ENCODE measurements around the gene ADAM12.

ADAM12 gene

DNA sequence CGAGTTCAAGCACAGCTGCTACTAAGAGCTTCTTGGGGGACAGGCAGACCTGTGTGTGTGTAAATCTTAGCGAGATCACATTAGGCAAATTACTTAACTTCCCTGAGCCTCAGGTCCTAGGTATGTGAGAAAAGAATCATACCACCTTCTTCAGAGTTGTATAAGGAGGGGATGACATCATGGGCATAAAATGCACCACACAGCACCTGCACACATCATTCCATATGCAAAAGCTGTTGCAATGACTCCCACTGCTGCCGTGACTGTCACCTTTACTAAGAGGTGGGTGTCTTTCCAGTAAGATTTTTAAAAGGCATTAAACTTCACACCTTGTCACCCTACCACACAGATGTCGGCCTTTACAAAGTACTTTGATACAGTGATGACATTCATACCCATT, 345.9 kb downstream of the ADAM12 start:
- H3F3A ChIP-seq (ENCODE audit: insufficient read depth, low read length), result no peaks in the 10 kb centered on the region
- H3K4me3 ChIP-seq (ENCODE audit: low read length), result no peak overlapping the region
- H3K9me2 ChIP-seq (replicated peaks; ENCODE audit: insufficient read depth, low read length), result no peaks in the 10 kb centered on the region
- TF ChIP-seq EZH2phosphoT487 (IDR thresholded peaks at IDR 0.05; ENCODE audit: low read length) (no peak), EZH2 (optimal IDR thresholded peaks at IDR 0.05; ENCODE audit: low read depth, low read length) (no peak)
- TF ChIP-seq, protein P1, sequence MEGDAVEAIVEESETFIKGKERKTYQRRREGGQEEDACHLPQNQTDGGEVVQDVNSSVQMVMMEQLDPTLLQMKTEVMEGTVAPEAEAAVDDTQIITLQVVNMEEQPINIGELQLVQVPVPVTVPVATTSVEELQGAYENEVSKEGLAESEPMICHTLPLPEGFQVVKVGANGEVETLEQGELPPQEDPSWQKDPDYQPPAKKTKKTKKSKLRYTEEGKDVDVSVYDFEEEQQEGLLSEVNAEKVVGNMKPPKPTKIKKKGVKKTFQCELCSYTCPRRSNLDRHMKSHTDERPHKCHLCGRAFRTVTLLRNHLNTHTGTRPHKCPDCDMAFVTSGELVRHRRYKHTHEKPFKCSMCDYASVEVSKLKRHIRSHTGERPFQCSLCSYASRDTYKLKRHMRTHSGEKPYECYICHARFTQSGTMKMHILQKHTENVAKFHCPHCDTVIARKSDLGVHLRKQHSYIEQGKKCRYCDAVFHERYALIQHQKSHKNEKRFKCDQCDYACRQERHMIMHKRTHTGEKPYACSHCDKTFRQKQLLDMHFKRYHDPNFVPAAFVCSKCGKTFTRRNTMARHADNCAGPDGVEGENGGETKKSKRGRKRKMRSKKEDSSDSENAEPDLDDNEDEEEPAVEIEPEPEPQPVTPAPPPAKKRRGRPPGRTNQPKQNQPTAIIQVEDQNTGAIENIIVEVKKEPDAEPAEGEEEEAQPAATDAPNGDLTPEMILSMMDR (IDR thresholded peaks at IDR 0.05; ENCODE audit: low read length), result no peak
- H3K27ac ChIP-seq (ENCODE audit: low read length), result no peak overlapping the region
- H3K4me1 ChIP-seq (ENCODE audit: low read length), result no peaks in the 10 kb centered on the region
- no peaks in the 10 kb centered on the region for H3K36me3 ChIP-seq (replicated peaks; ENCODE audit: insufficient read depth, low read length)
- H3K9me3 ChIP-seq (replicated peaks; ENCODE audit: insufficient read depth, low read length), result no peaks in the 10 kb centered on the region
- no peaks in the 10 kb centered on the region; the same call in 1 of the 2 replicates for H3K27me3 ChIP-seq (replicated peaks; ENCODE audit: insufficient read depth, low read length)
- H3K9ac ChIP-seq (ENCODE audit: low read length), result peak overlapping the region; percentile 31; the same call in 1 of the 2 replicates
- no peaks in the 10 kb centered on the region for H4K20me1 ChIP-seq (ENCODE audit: insufficient read depth, low read length)
- H3K79me2 ChIP-seq (ENCODE audit: low read length), result no peaks in the 10 kb centered on the region
- no peak for DNase-seq
- peak overlapping the region; percentile 27; the same call in 1 of the 2 replicates for H3K4me2 ChIP-seq (ENCODE audit: low read depth, low read length)
- peak overlapping the region; percentile 23; the same call in 1 of the 2 replicates for H2AFZ ChIP-seq (ENCODE audit: low read length)

DNA sequence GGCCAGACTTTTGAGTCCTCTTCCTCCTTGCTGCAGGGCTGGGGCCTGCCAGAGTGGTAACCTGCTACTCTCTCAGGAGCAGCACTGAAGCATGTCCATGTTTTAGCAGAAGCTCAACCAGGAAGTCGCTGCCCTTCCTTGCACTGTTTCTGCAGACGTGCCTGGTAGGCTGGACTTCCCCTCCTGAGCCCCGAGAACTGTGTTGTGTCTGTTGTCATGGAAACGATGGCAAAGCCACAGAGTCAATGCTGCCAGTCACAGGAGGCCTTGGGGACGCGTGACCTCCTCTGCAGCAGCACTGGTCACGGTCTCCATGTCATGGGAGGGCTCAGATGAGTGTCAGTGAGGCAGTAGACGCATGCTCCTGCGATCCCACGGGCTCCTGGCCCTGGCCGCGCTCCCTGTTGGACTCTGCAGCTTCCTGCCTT, 346.5 kb downstream of the ADAM12 start:
- no peaks in the 10 kb centered on the region for H3K79me2 ChIP-seq (ENCODE audit: low read length)
- no peaks in the 10 kb centered on the region for H4K20me1 ChIP-seq (ENCODE audit: insufficient read depth, low read length)
- no peaks in the 10 kb centered on the region for H3K4me1 ChIP-seq (ENCODE audit: low read length)
- TF ChIP-seq EZH2 (optimal IDR thresholded peaks at IDR 0.05; ENCODE audit: low read depth, low read length), result no peak
- TF ChIP-seq, protein P1 (IDR thresholded peaks at IDR 0.05; ENCODE audit: low read length), result no peak
- TF ChIP-seq EZH2phosphoT487 (IDR thresholded peaks at IDR 0.05; ENCODE audit: low read length), result no peak
- H3F3A ChIP-seq (ENCODE audit: insufficient read depth, low read length), result no peaks in the 10 kb centered on the region
- no peaks in the 10 kb centered on the region for H3K9me3 ChIP-seq (replicated peaks; ENCODE audit: insufficient read depth, low read length)
- no peaks in the 10 kb centered on the region; the same call in 1 of the 2 replicates for H3K27me3 ChIP-seq (replicated peaks; ENCODE audit: insufficient read depth, low read length)
- DNase-seq, result peak; percentile 86
- peak overlapping the region; percentile 23; the same call in 1 of the 2 replicates for H2AFZ ChIP-seq (ENCODE audit: low read length)
- H3K36me3 ChIP-seq (replicated peaks; ENCODE audit: insufficient read depth, low read length), result no peaks in the 10 kb centered on the region
- H3K4me3 ChIP-seq (ENCODE audit: low read length), result no peak overlapping the region
- peak overlapping the region; percentile 27; the same call in 1 of the 2 replicates for H3K4me2 ChIP-seq (ENCODE audit: low read depth, low read length)
- H3K9ac ChIP-seq (ENCODE audit: low read length), result peak overlapping the region; percentile 31; the same call in 1 of the 2 replicates
- H3K27ac ChIP-seq (ENCODE audit: low read length), result no peak overlapping the region
- no peaks in the 10 kb centered on the region for H3K9me2 ChIP-seq (replicated peaks; ENCODE audit: insufficient read depth, low read length)

DNA sequence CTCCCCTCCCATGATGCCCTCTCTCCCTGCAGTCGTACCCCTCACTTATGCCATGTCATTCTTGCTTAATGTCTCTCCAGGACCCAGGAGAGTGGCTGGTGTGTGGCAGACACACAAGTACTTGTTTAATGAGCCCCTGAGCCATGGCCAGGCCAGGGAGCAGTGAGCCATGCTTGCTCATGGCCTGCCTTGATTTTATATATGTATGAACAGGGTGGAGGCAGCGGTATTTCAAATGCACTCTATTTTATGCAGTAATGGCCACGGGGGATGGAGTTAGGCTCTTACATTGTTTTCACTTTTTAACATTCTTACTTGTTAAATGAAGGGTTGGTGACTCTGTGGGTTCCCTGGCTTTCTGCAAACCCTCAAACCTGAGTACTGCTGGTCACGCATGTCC, 347.2 kb downstream of the ADAM12 start:
- DNase-seq, result no peak
- no peaks in the 10 kb centered on the region for H3K9me2 ChIP-seq (replicated peaks; ENCODE audit: insufficient read depth, low read length)
- no peak overlapping the region for H3K27ac ChIP-seq (ENCODE audit: low read length)
- H3K9ac ChIP-seq (ENCODE audit: low read length), result no peak overlapping the region
- no peaks in the 10 kb centered on the region for H3F3A ChIP-seq (ENCODE audit: insufficient read depth, low read length)
- H3K4me2 ChIP-seq (ENCODE audit: low read depth, low read length), result no peak overlapping the region
- no peaks in the 10 kb centered on the region for H3K4me1 ChIP-seq (ENCODE audit: low read length)
- no peaks in the 10 kb centered on the region for H3K36me3 ChIP-seq (replicated peaks; ENCODE audit: insufficient read depth, low read length)
- no peaks in the 10 kb centered on the region; the same call in 1 of the 2 replicates for H3K27me3 ChIP-seq (replicated peaks; ENCODE audit: insufficient read depth, low read length)
- TF ChIP-seq, protein P1 (IDR thresholded peaks at IDR 0.05; ENCODE audit: low read length), result no peak
- no peak for TF ChIP-seq EZH2phosphoT487 (IDR thresholded peaks at IDR 0.05; ENCODE audit: low read length)
- TF ChIP-seq EZH2 (optimal IDR thresholded peaks at IDR 0.05; ENCODE audit: low read depth, low read length), result no peak
- H3K79me2 ChIP-seq (ENCODE audit: low read length), result no peaks in the 10 kb centered on the region
- H2AFZ ChIP-seq (ENCODE audit: low read length), result no peak overlapping the region
- no peaks in the 10 kb centered on the region for H3K9me3 ChIP-seq (replicated peaks; ENCODE audit: insufficient read depth, low read length)
- H4K20me1 ChIP-seq (ENCODE audit: insufficient read depth, low read length), result no peaks in the 10 kb centered on the region
- no peak overlapping the region for H3K4me3 ChIP-seq (ENCODE audit: low read length)
